DOHH2 (cell line): ENCODE measurements around the gene EIPR1.

Experiments used
- H3F3A ChIP-seq: fragments of 200-600 bp; sonication (generic), shearing (Covaris generic); 2 replicates; pipeline ENCODE4 v1.6.0; 2016; ENCODE audit warnings: antibody characterized with exemption, mild to moderate bottlenecking; ENCODE audit not compliant: control insufficient read depth, insufficient read depth
- H3K27ac ChIP-seq: fragments of 200-600 bp; sonication (generic); 2 replicates; pipeline ENCODE4 v1.5.1; 2014; ENCODE audit warnings: low read depth, mild to moderate bottlenecking, low read length, moderate library complexity
- H3K27me3 ChIP-seq: fragments of 200-600 bp; sonication (generic); 2 replicates; pipeline ENCODE4 v1.6.1; 2014; ENCODE audit warnings: mild to moderate bottlenecking, low read length, mixed read lengths; ENCODE audit not compliant: control insufficient read depth
- H3K36me3 ChIP-seq: fragments of 200-600 bp; sonication (generic); 2 replicates; pipeline ENCODE4 v1.6.1; 2014; ENCODE audit warnings: mild to moderate bottlenecking, low read length, moderate library complexity, mixed read lengths; ENCODE audit not compliant: control insufficient read depth
- H3K4me1 ChIP-seq: fragments of 200-600 bp; sonication (generic); 2 replicates; pipeline ENCODE4 v1.6.1; 2014; ENCODE audit warnings: mild to moderate bottlenecking, low read length, mixed read lengths; ENCODE audit not compliant: control insufficient read depth
- H3K4me2 ChIP-seq: fragments of 200-600 bp; sonication (generic); 2 replicates; pipeline ENCODE4 v1.6.0; 2014; ENCODE audit warnings: mild to moderate bottlenecking, low read length, moderate library complexity
- H3K4me3 ChIP-seq: fragments of 200-600 bp; sonication (generic); 2 replicates; pipeline ENCODE4 v1.5.1; 2014; ENCODE audit warnings: mild to moderate bottlenecking, low read length, mixed read lengths
- H3K79me2 ChIP-seq: fragments of 200-600 bp; sonication (generic); 2 replicates; pipeline ENCODE4 v1.6.1; 2014; ENCODE audit warnings: mild to moderate bottlenecking, low read length, mixed read lengths; ENCODE audit not compliant: control insufficient read depth
- H3K9me2 ChIP-seq: fragments of 200-600 bp; sonication (generic); replicated peaks from 2 replicates; pipeline ENCODE4 v1.6.1; 2014; ENCODE audit warnings: mild to moderate bottlenecking, low read length, mixed read lengths; ENCODE audit not compliant: control insufficient read depth
- H3K9me3 ChIP-seq: fragments of 200-600 bp; sonication (generic); 2 replicates; pipeline ENCODE4 v1.6.1; 2014; ENCODE audit warnings: antibody characterized with exemption, low read length, mixed read lengths; ENCODE audit not compliant: control insufficient read depth, insufficient read depth
- H4K20me1 ChIP-seq: fragments of 200-600 bp; sonication (generic); 2 replicates; pipeline ENCODE4 v1.6.0; 2014; ENCODE audit warnings: low read depth, mild to moderate bottlenecking, antibody characterized with exemption, low read length, moderate library complexity; ENCODE audit not compliant: control insufficient read depth, insufficient read depth
- CTCF ChIP-seq: fragments of 200-600 bp; sonication (generic); IDR thresholded peaks from one replicate; pipeline ENCODE4 v1.5.1; 2014; ENCODE audit warnings: antibody characterized with exemption, mild to moderate bottlenecking, low read depth, low read length; ENCODE audit not compliant: poor library complexity, severe bottlenecking
- EZH2phosphoT487 ChIP-seq: fragments of 200-600 bp; sonication (generic); IDR thresholded peaks from 2 replicates; pipeline ENCODE4 v1.6.1; 2017; ENCODE audit warnings: borderline replicate concordance, mild to moderate bottlenecking, antibody characterized with exemption, low read length, moderate library complexity, mixed read lengths

EIPR1 gene

GRCh38 chr2:3192920-3193319, 184.7 kb downstream of the EIPR1 start:
- Histone ChIP-seq H3K4me2 (no peak overlapping the region), H4K20me1 (no peaks in the 10 kb centered on the region), H3K27me3 (no peaks in the 10 kb centered on the region), H3K36me3 (peaks cover 16% of the 10 kb centered on the region), H3K9me3 (no peaks in the 10 kb centered on the region), H3K4me3 (no peak overlapping the region), H3K4me1 (no peaks in the 10 kb centered on the region), H3K27ac (no peak overlapping the region), H3K9me2 (no peaks in the 10 kb centered on the region), H3F3A (no peaks in the 10 kb centered on the region), H3K79me2 (no peaks in the 10 kb centered on the region)
- TF ChIP-seq CTCF (no peak), EZH2phosphoT487 (no peak)

GRCh38 chr2:3192281-3192818, 185.3 kb downstream of the EIPR1 start:
- H3K79me2 ChIP-seq: no peaks in the 10 kb centered on the region
- H3F3A ChIP-seq: no peaks in the 10 kb centered on the region
- no peaks in the 10 kb centered on the region for H3K4me1 ChIP-seq
- H3K36me3 ChIP-seq: peaks cover 16% of the 10 kb centered on the region
- H3K4me2 ChIP-seq: no peak overlapping the region
- H3K9me2 ChIP-seq: no peaks in the 10 kb centered on the region
- H3K4me3 ChIP-seq: no peak overlapping the region
- no peaks in the 10 kb centered on the region for H4K20me1 ChIP-seq
- H3K27me3 ChIP-seq: no peaks in the 10 kb centered on the region
- H3K27ac ChIP-seq: no peak overlapping the region
- H3K9me3 ChIP-seq: no peaks in the 10 kb centered on the region
- no peak for TF ChIP-seq EZH2phosphoT487

- Histone ChIP-seq H3K9me2 (no peaks in the 10 kb centered on the region), H3F3A (no peaks in the 10 kb centered on the region), H3K4me2 (no peak overlapping the region), H3K4me1 (no peaks in the 10 kb centered on the region), H4K20me1 (no peaks in the 10 kb centered on the region), H3K9me3 (no peaks in the 10 kb centered on the region), H3K79me2 (no peaks in the 10 kb centered on the region), H3K36me3 (peaks cover 13% of the 10 kb centered on the region), H3K27me3 (no peaks in the 10 kb centered on the region), H3K4me3 (no peak overlapping the region), H3K27ac (no peak overlapping the region)
- no peak for TF ChIP-seq EZH2phosphoT487
- TF ChIP-seq CTCF: no peak
Measured at GRCh38 chr2:3189961-3190360, 187.7 kb downstream of the EIPR1 start.

- Histone ChIP-seq H3K27me3 (no peaks in the 10 kb centered on the region), H3K4me1 (no peaks in the 10 kb centered on the region), H3K4me3 (no peak overlapping the region), H4K20me1 (no peaks in the 10 kb centered on the region), H3K27ac (no peak overlapping the region), H3K9me3 (no peaks in the 10 kb centered on the region), H3K4me2 (no peak overlapping the region), H3F3A (no peaks in the 10 kb centered on the region), H3K9me2 (no peaks in the 10 kb centered on the region), H3K36me3 (peaks cover 13% of the 10 kb centered on the region), H3K79me2 (no peaks in the 10 kb centered on the region)
- TF ChIP-seq CTCF (no peak), EZH2phosphoT487 (no peak)
Measured at GRCh38 chr2:3189076-3189591, 188.5 kb downstream of the EIPR1 start.
